ENCODE results near the gene FARSA. TPM values are rescaled to one million over a fixed set of nuclear protein-coding genes. Genes with fewer than 3 reads are reported as not detected.

FARSA gene
- polyA plus RNA-seq, 1 experiment, result 13.5 TPM

- Histone ChIP-seq H3K9me3 (ENCODE audit: control insufficient read depth, insufficient read depth, low read length) (no peaks in the 10 kb centered on the region), H3K27ac (ENCODE audit: low read depth, low read length) (no peak within 1 kb of the TSS), H3K27me3 (ENCODE audit: control insufficient read depth, insufficient read depth, low read length) (no peaks in the 10 kb centered on the region), H3K4me3 (ENCODE audit: low read depth, low read length) (no peak within 1 kb of the TSS)
- ChIA-PET CTCF (interaction anchor here (0.6 to 1.7 kb wide), 4 partner anchors 8 to 124 kb away, joined by 3 to 4 read pairs (median 4); no protein-coding TSS in a partner anchor), POLR2A (interaction anchor here (1.0 kb wide), 1 partner anchor 183 kb away, joined by 3 read pairs; no protein-coding TSS in a partner anchor)
- DNase-seq (ENCODE audit: low read depth, low spot score), result no peak
- no peak for TF ChIP-seq CTCF (IDR thresholded peaks at IDR 0.05; ENCODE audit: low read depth, low read length)
Observed at GRCh38 chr19:12969292-12969988, 35.9 kb upstream of the FARSA start, which contains the start of gene DAND5. Gene DAND5, plus strand, starts transcription at chr19:12969576. Its CDS starts 85 bp downstream, at chr19:12969661.

GRCh38 chr19:12967907-12968306, 34.4 kb upstream of the FARSA start:
- DNase-seq (ENCODE audit: low read depth, low spot score), result no peak
- CTCF ChIA-PET, result interaction anchor here (0.6 to 4.4 kb wide), 7 partner anchors 9 to 905 kb away, joined by 3 to 54 read pairs (median 4); no protein-coding TSS in a partner anchor
- H3K4me3 ChIP-seq (ENCODE audit: low read depth, low read length), result no peak overlapping the region
- no peak for TF ChIP-seq CTCF (IDR thresholded peaks at IDR 0.05; ENCODE audit: low read depth, low read length)
- H3K27ac ChIP-seq (ENCODE audit: low read depth, low read length), result no peak overlapping the region
- H3K27me3 ChIP-seq (ENCODE audit: control insufficient read depth, insufficient read depth, low read length), result no peaks in the 10 kb centered on the region
- H3K9me3 ChIP-seq (ENCODE audit: control insufficient read depth, insufficient read depth, low read length), result no peaks in the 10 kb centered on the region
- POLR2A ChIA-PET, result no interaction called here

DNA sequence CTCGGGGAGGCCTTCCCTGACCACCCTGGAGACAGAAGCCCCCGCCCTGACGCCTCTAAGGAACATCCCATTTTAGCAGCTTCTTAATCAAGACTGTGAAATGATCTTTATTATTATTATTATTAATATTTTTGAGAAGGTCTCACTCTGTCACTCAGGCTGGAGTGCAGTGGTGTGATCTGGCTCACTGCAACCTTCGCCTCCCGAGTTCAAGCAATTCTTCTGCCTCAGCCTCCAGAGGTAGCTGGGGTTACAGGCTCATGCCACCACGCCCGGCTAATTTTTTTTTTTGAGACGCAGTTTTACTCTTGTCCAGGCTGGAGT, 32.3 kb upstream of the FARSA start:
- no peaks in the 10 kb centered on the region for H3K27me3 ChIP-seq (ENCODE audit: control insufficient read depth, insufficient read depth, low read length)
- no peak for DNase-seq (ENCODE audit: low read depth, low spot score)
- TF ChIP-seq CTCF (IDR thresholded peaks at IDR 0.05; ENCODE audit: low read depth, low read length), result no peak
- no peaks in the 10 kb centered on the region for H3K9me3 ChIP-seq (ENCODE audit: control insufficient read depth, insufficient read depth, low read length)
- CTCF ChIA-PET, result interaction anchor here (0.5 to 4.4 kb wide), 74 partner anchors 9 to 980 kb away, joined by 3 to 66 read pairs (median 4); partner anchors contain the start of genes CALR, DNASE2, GADD45GIP1 and IER2
- no peak overlapping the region for H3K4me3 ChIP-seq (ENCODE audit: low read depth, low read length)
- POLR2A ChIA-PET, result interaction anchor here (0.7 to 0.9 kb wide), 2 partner anchors 20 to 184 kb away, joined by 3 read pairs; partner anchors contain the start of genes IER2, RAD23A and STX10
- H3K27ac ChIP-seq (ENCODE audit: low read depth, low read length), result no peak overlapping the region

DNA sequence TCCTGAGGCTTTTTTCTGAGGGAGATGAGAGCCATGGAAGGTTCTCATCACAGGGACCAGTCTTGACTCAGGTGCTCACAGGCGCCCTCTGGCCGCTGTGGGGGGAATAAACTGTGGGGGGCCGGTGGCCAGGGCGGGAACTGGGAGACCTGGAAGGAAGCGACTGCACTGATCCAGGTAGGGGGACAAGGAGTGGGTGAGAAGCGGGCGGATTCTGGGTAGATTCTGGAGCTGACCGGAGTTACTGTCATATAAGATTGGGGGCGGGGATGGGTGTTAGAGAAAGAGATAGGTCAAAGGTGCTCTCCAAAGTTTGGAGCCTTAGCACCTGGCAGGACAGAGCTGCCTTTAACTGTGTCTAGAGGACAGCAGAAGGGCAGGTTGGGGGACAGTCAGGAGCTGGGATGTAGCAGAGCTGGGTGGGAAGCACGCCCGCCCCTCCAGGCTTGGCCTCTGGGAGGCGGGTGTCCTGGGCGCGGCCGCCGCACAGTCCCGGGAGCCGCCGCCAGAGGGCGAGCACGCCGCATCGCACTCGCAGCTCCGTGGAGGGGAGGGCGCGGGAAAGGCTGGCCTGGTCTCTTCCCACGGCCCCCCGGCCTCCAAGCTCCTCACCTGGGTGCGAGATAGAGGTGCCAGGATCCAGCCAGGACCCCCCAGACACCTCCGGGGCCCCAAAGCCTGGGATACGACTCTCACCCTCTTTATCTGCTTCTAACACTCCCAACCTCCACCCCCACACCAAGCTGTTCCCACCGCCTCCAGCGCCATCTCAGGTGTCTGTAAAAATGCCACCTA, 31.7 kb upstream of the FARSA start:
- no peak for DNase-seq (ENCODE audit: low read depth, low spot score)
- CTCF ChIA-PET, result interaction anchor here (0.5 to 4.4 kb wide), 76 partner anchors 10 to 979 kb away, joined by 3 to 66 read pairs (median 4); partner anchors contain the start of genes CALR, DNASE2, GADD45GIP1 and IER2
- POLR2A ChIA-PET, result interaction anchor here (0.7 to 0.9 kb wide), 3 partner anchors 19 to 187 kb away, joined by 3 read pairs; partner anchors contain the start of genes IER2, RAD23A and STX10
- Histone ChIP-seq H3K27me3 (ENCODE audit: control insufficient read depth, insufficient read depth, low read length) (no peaks in the 10 kb centered on the region), H3K27ac (ENCODE audit: low read depth, low read length) (no peak overlapping the region), H3K9me3 (ENCODE audit: control insufficient read depth, insufficient read depth, low read length) (no peaks in the 10 kb centered on the region), H3K4me3 (ENCODE audit: low read depth, low read length) (peak overlapping the region; percentile 63)
- TF ChIP-seq CTCF (IDR thresholded peaks at IDR 0.05; ENCODE audit: low read depth, low read length), result peak; percentile 81
